ENCODE data around the gene SARS2. TPM values are rescaled to one million over a fixed set of nuclear protein-coding genes. Genes with fewer than 3 reads are reported as not detected.

The SARS2 gene
- total RNA-seq, 1 experiment from 2014 or later = 26.7 TPM

DNA sequence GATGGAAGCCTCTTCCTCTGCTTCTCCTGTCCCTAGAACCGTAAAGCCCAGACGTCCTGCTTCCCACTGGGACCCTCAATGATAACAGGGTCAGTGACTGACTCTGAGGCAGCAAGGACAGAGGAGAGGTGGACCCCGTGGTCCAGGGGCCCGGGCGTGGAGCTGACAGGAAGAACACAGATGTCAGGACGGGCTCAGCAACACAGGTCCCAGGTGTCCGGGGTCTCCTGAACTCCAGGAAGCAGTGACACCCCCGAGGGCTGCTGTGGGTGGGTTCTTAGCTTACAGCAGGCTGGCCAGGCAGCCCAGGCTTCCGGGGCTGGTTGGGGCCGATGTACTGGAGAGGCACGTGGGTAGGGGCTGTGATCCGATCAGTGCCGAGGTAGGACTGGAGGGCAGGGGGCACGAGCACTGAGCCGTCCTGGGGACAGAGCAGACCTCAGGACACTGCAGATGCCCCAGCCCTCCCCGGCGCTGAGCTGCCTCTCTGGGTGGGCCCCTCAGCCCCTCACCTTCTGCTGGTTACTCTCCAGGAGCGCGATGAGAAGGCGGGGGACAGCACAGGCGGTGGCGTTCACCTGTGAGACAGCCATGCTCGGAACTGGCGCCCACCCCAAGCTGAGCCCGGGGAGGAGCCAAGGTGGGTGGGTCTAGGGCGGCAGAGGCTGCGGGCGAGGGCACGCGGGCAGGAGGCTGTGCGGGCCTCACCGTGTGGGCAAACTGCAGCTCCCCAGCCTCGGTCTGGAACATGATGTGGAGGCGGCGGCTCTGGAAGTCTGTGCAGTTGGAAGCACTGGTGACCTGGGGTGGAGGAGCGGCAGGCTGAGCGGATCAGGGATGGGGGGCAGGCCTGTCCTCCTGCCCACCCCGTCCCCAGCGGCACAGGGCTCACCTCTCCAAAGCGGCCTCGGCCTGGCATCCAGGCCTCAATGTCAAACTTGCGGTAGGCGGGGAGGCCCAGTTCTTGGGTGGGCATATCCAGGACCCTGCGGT, 14.9 kb downstream of the SARS2 start:
- BruUV-seq (replicated peaks) = no TSS peak
- POLR2A ChIA-PET (ENCODE audit: unreplicated experiment) = no interaction called here
- Histone ChIP-seq H3K27ac (ENCODE audit: low read length) (no peak overlapping the region), H4K20me1 (ENCODE audit: low read length) (no peaks in the 10 kb centered on the region), H3K4me3 (ENCODE audit: low read length) (no peak overlapping the region), H3K79me2 (ENCODE audit: low read length) (no peaks in the 10 kb centered on the region), H3K9ac (ENCODE audit: low read length) (no peak overlapping the region), H2AFZ (ENCODE audit: low read length) (no peak overlapping the region), H3K9me2 (replicated peaks; ENCODE audit: low read length) (no peaks in the 10 kb centered on the region), H3K4me2 (ENCODE audit: low read length) (no peak overlapping the region), H3K9me3 (ENCODE audit: low read length) (no peaks in the 10 kb centered on the region), H3K27me3 (ENCODE audit: low read length) (no peaks in the 10 kb centered on the region), H3K4me1 (ENCODE audit: insufficient read depth, low read length) (no peaks in the 10 kb centered on the region), H3F3A (ENCODE audit: low read length, unreplicated experiment) (no peaks in the 10 kb centered on the region), H3K36me3 (ENCODE audit: low read depth, low read length) (no peaks in the 10 kb centered on the region)
- DNase-seq (no peak), ATAC-seq (no peak)
- CTCF ChIA-PET = no interaction called here
- intact Hi-C loops (cut with micrococcal nuclease) = no loop called here
- TF ChIP-seq, protein P1, sequence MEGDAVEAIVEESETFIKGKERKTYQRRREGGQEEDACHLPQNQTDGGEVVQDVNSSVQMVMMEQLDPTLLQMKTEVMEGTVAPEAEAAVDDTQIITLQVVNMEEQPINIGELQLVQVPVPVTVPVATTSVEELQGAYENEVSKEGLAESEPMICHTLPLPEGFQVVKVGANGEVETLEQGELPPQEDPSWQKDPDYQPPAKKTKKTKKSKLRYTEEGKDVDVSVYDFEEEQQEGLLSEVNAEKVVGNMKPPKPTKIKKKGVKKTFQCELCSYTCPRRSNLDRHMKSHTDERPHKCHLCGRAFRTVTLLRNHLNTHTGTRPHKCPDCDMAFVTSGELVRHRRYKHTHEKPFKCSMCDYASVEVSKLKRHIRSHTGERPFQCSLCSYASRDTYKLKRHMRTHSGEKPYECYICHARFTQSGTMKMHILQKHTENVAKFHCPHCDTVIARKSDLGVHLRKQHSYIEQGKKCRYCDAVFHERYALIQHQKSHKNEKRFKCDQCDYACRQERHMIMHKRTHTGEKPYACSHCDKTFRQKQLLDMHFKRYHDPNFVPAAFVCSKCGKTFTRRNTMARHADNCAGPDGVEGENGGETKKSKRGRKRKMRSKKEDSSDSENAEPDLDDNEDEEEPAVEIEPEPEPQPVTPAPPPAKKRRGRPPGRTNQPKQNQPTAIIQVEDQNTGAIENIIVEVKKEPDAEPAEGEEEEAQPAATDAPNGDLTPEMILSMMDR (conservative IDR thresholded peaks at IDR 0.05; ENCODE audit: low read depth, low read length) = no peak
- TF ChIP-seq EZH2phosphoT487 (IDR thresholded peaks at IDR 0.05; ENCODE audit: borderline replicate concordance, low read length) = no peak

DNA sequence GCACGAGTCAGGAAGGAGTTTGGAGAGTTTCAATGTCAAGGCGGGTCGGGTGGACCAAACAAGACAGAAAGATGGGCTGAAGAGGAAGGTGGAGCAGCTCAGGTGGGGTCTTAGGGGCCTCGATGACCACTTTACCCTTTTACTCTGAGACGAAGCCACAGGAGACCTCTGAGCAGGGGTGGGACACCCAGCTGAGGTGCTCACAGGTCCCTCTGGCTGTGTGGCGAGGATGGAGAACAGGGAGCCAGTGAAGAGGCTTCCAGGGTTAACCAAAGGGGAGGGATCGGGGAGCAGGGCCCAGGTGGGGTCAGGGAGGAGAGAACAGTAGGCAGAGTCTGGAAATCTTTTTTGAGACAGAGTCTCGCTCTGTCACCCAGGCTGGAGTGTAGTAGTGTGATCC, 16.6 kb downstream of the SARS2 start:
- no peak for TF ChIP-seq EZH2 (IDR thresholded peaks at IDR 0.05; ENCODE audit: low read length, unreplicated experiment)
- TF ChIP-seq, protein P1 (conservative IDR thresholded peaks at IDR 0.05; ENCODE audit: low read depth, low read length) = no peak
- TF ChIP-seq EZH2phosphoT487 (IDR thresholded peaks at IDR 0.05; ENCODE audit: borderline replicate concordance, low read length) = no peak
- Histone ChIP-seq H3K79me2 (ENCODE audit: low read length) (no peaks in the 10 kb centered on the region), H3F3A (ENCODE audit: low read length, unreplicated experiment) (no peaks in the 10 kb centered on the region), H3K4me3 (ENCODE audit: low read length) (no peak overlapping the region), H3K4me2 (ENCODE audit: low read length) (no peak overlapping the region), H3K4me1 (ENCODE audit: insufficient read depth, low read length) (no peaks in the 10 kb centered on the region), H3K9me3 (ENCODE audit: low read length) (no peaks in the 10 kb centered on the region), H4K20me1 (ENCODE audit: low read length) (no peaks in the 10 kb centered on the region), H3K36me3 (ENCODE audit: low read depth, low read length) (no peaks in the 10 kb centered on the region), H3K9me2 (replicated peaks; ENCODE audit: low read length) (no peaks in the 10 kb centered on the region), H3K27me3 (ENCODE audit: low read length) (no peaks in the 10 kb centered on the region), H2AFZ (ENCODE audit: low read length) (no peak overlapping the region), H3K9ac (ENCODE audit: low read length) (no peak overlapping the region), H3K27ac (ENCODE audit: low read length) (no peak overlapping the region)
- no peak for DNase-seq
- ATAC-seq = no peak
- POLR2A ChIA-PET (ENCODE audit: unreplicated experiment) = no interaction called here
- no TSS peak for BruUV-seq (replicated peaks)
- CTCF ChIA-PET = no interaction called here
- intact Hi-C loops (cut with micrococcal nuclease) = no loop called here

Measured in PC-3 (cell line).